ENCODE data around the gene DCC. TPM values are rescaled to one million over a fixed set of nuclear protein-coding genes. Genes with fewer than 3 reads are reported as not detected.

DCC gene
- total RNA-seq, 1 experiment from 2014 or later, result 0.72 TPM

- TF ChIP-seq MLX (CRISPR knock-in tag; IDR thresholded peaks at IDR 0.05), result no peak
- TF ChIP-seq SMAD4 (CRISPR knock-in tag; IDR thresholded peaks at IDR 0.05), result no peak
- TF ChIP-seq HMGXB4 (CRISPR knock-in tag; IDR thresholded peaks at IDR 0.05), result no peak
- TF ChIP-seq ZNF263 (CRISPR knock-in tag; IDR thresholded peaks at IDR 0.05; ENCODE audit: low read depth), result no peak
- TF ChIP-seq ATF3 (CRISPR knock-in tag; conservative IDR thresholded peaks at IDR 0.05), result no peak
- TF ChIP-seq TEAD4 (CRISPR knock-in tag; IDR thresholded peaks at IDR 0.05), result no peak
- no peak for TF ChIP-seq ZNF671 (CRISPR knock-in tag; IDR thresholded peaks at IDR 0.05)
- no peak for TF ChIP-seq NR3C1 (CRISPR knock-in tag; conservative IDR thresholded peaks at IDR 0.05; ENCODE audit: low read depth)
- TF ChIP-seq IRF1 (CRISPR knock-in tag; IDR thresholded peaks at IDR 0.05), result no peak
- TF ChIP-seq AR (CRISPR knock-in tag; IDR thresholded peaks at IDR 0.05), result no peak
Observed at GRCh38 chr18:52536039-52536438, 196.0 kb downstream of the DCC start (continued).

- H3K36me3 Mint-ChIP-seq, result peaks cover 4% of the 10 kb centered on the region; the same call in 1 of the 2 replicates
- CTCF ChIA-PET, result no interaction called here
- no peak for ATAC-seq
- TF ChIP-seq ZNF263 (CRISPR knock-in tag; IDR thresholded peaks at IDR 0.05; ENCODE audit: low read depth) (no peak), ETV6 (CRISPR knock-in tag; IDR thresholded peaks at IDR 0.05) (no peak), ZMAT4 (CRISPR knock-in tag; IDR thresholded peaks at IDR 0.05) (no peak), CREM (CRISPR knock-in tag; IDR thresholded peaks at IDR 0.05) (no peak), ATF6 (CRISPR knock-in tag; IDR thresholded peaks at IDR 0.05) (no peak), NFE2L1 (CRISPR knock-in tag; IDR thresholded peaks at IDR 0.05) (no peak), ZNF317 (CRISPR knock-in tag; IDR thresholded peaks at IDR 0.05; ENCODE audit: borderline replicate concordance, low read depth) (no peak), SMAD4 (CRISPR knock-in tag; IDR thresholded peaks at IDR 0.05) (no peak), HMGXB4 (CRISPR knock-in tag; IDR thresholded peaks at IDR 0.05) (no peak), IRF2 (CRISPR knock-in tag; IDR thresholded peaks at IDR 0.05; ENCODE audit: borderline replicate concordance, low read depth) (no peak), NR1H2 (CRISPR knock-in tag; IDR thresholded peaks at IDR 0.05) (no peak), TCF7 (CRISPR knock-in tag; IDR thresholded peaks at IDR 0.05; ENCODE audit: low read depth) (no peak), ZNF512 (CRISPR knock-in tag; IDR thresholded peaks at IDR 0.05; ENCODE audit: borderline replicate concordance) (no peak), NR3C1 (CRISPR knock-in tag; conservative IDR thresholded peaks at IDR 0.05; ENCODE audit: low read depth) (no peak), USF1 (CRISPR knock-in tag; IDR thresholded peaks at IDR 0.05) (no peak), RELA (CRISPR knock-in tag; IDR thresholded peaks at IDR 0.05; ENCODE audit: borderline replicate concordance) (no peak)
Observed at GRCh38 chr18:52537261-52537660, 197.3 kb downstream of the DCC start.

More at GRCh38 chr18:52537261-52537660, 197.3 kb downstream of the DCC start:
- POLR2A ChIA-PET, result no interaction called here
- H3K9me3 Mint-ChIP-seq, result peaks cover 12% of the 10 kb centered on the region
- H3K27me3 Mint-ChIP-seq (ENCODE audit: low read depth), result no peaks in the 10 kb centered on the region
- DNase-seq (ENCODE audit: low spot score), result no peak
- no peak overlapping the region for H3K4me3 Mint-ChIP-seq
- no peak overlapping the region for H3K27ac Mint-ChIP-seq
- 0 out of 2 replicates have a peak, but pooled peaks cover 2% of the 10 kb centered on the region for H3K4me1 Mint-ChIP-seq
